HepG2 (cell line): ENCODE measurements around the gene CARS1. TPM values are rescaled to one million over a fixed set of nuclear protein-coding genes. Genes with fewer than 3 reads are reported as not detected.
A peak's percentile ranks its signal among the peaks of the same experiment; 100 is the strongest.

Experiments
- ATAC-seq: fragments of 200-7000 bp; cut with Tn5 transposase; 3 replicates; pipeline ENCODE4 v1.9.1; 2020; ENCODE audit warnings: mild to moderate bottlenecking, moderate library complexity
- BruUV-seq: library from RNA; stranded (reverse); fragments of 400-500 nt; replicated peaks from 2 replicates; lab custom pipeline; 2021; lab: Mats Ljungman, UMichigan
- CTCF ChIA-PET: fragments of 300-600 bp; formaldehyde crosslinking; extraction: SDS; loops from one replicate; lab custom pipeline; 2021; ENCODE audit warnings: low total read pairs, inconsistent platforms, low intra/inter-chr PET ratio; lab: Yijun Ruan, JAX
- POLR2A ChIA-PET: fragments of 350-600 bp; sonication (Branson Sonifier 250); formaldehyde crosslinking; loops from one replicate; lab custom pipeline; 2020; ENCODE audit warnings: antibody characterized with exemption, inconsistent platforms; lab: Yijun Ruan, JAX
- DNase-seq: peaks from one replicate; pipeline ENCODE4 v3.0.0-alpha.2; 2015; ENCODE audit warnings: low spot score
- FAIRE-seq: peaks from 3 replicates; lab custom pipeline; 2011; peaks lifted over from hg19 to GRCh38; lab: Jason Lieb, UNC
- H2AFZ ChIP-seq: one replicate; pipeline ENCODE4 v1.6.1; 2011; ENCODE audit warnings: low read length, inconsistent platforms
- H3K27ac ChIP-seq: fragments of 300-600 bp; 3 replicates; pipeline ENCODE4 v1.8.0; 2011; ENCODE audit warnings: mixed run types, mild to moderate bottlenecking, mixed read lengths, low read length, inconsistent platforms; ENCODE audit not compliant: insufficient read depth; ENCODE audit errors: extremely low read length
- H3K27me3 ChIP-seq, 2 experiments: fragments of 200-600 bp in 1 of 2; 2 replicates in 1 of 2; 3 replicates in 1 of 2; pipeline versions ENCODE4 v1.6.0 to v1.8.0; 2011; ENCODE audit warnings: low read length in 2 of 2, mild to moderate bottlenecking in 2 of 2, moderate library complexity in 2 of 2, inconsistent platforms in 1 of 2; ENCODE audit not compliant: insufficient read depth in 2 of 2, control insufficient read depth in 1 of 2
- H3K36me3 ChIP-seq, 2 experiments: fragments of 200-600 bp in 1 of 2; replicated peaks in 1 of 2; 2 replicates in 1 of 2; 3 replicates in 1 of 2; pipeline versions ENCODE4 v1.5.1 to v1.8.0; 2011; ENCODE audit warnings: low read length in 2 of 2, inconsistent platforms in 1 of 2; ENCODE audit not compliant: insufficient read depth in 2 of 2, control insufficient read depth in 1 of 2
- H3K4me1 ChIP-seq: 2 replicates; pipeline ENCODE4 v1.5.1; 2012; ENCODE audit warnings: low read length, inconsistent platforms; ENCODE audit not compliant: insufficient read depth
- H3K4me2 ChIP-seq: 2 replicates; pipeline ENCODE4 v1.6.0; 2011; ENCODE audit warnings: low read depth, low read length, inconsistent platforms
- H3K4me3 ChIP-seq, 3 experiments: fragments of 200-600 bp in 1 of 3; sonication (generic), shearing (Covaris generic) in 1 of 3; replicated peaks in 1 of 3; 2 replicates each; pipeline ENCODE4 v1.5.1; 2011 to 2016; ENCODE audit warnings: low read length in 3 of 3, inconsistent platforms in 2 of 3, low read depth in 2 of 3, mild to moderate bottlenecking in 2 of 3, control low read depth in 1 of 3, mixed read lengths in 1 of 3; ENCODE audit not compliant: insufficient read depth in 1 of 3
- H3K79me2 ChIP-seq: one replicate; pipeline ENCODE4 v1.6.1; 2011; ENCODE audit warnings: low read length, inconsistent platforms; ENCODE audit not compliant: insufficient read depth
- H3K9ac ChIP-seq: 2 replicates; pipeline ENCODE4 v1.6.0; 2011; ENCODE audit warnings: mild to moderate bottlenecking, low read depth, low read length, inconsistent platforms; ENCODE audit not compliant: insufficient read depth
- H3K9me3 ChIP-seq: 2 replicates; pipeline ENCODE4 v1.5.1; 2012; ENCODE audit warnings: mild to moderate bottlenecking, low read length
- H4K20me1 ChIP-seq: 2 replicates; pipeline ENCODE4 v1.6.0; 2011; ENCODE audit warnings: inconsistent platforms, mild to moderate bottlenecking, low read length, moderate library complexity; ENCODE audit not compliant: insufficient read depth
- ATAD3A ChIP-seq: sonication (generic); formaldehyde crosslinking; IDR thresholded peaks from 2 replicates; pipeline ENCODE4 v1.4.0; 2020; ENCODE audit warnings: missing genetic modification reagents
- ATF2 ChIP-seq: sonication (generic); formaldehyde crosslinking; IDR thresholded peaks from 2 replicates; pipeline ENCODE4 v1.4.0; 2020; ENCODE audit warnings: missing genetic modification reagents
- CCDC6 ChIP-seq: sonication (generic); formaldehyde crosslinking; IDR thresholded peaks from 2 replicates; pipeline ENCODE4 v1.8.1; 2022; ENCODE audit warnings: mild to moderate bottlenecking, missing genetic modification reagents, moderate library complexity
- CSRNP1 ChIP-seq: sonication (generic); formaldehyde crosslinking; IDR thresholded peaks from 2 replicates; pipeline ENCODE4 v1.8.1; 2023; ENCODE audit warnings: mild to moderate bottlenecking, missing genetic modification reagents
- FLYWCH1 ChIP-seq: sonication (generic); formaldehyde crosslinking; IDR thresholded peaks from 2 replicates; pipeline ENCODE4 v1.8.1; 2023; ENCODE audit warnings: mild to moderate bottlenecking, missing genetic modification reagents
- KLF9 ChIP-seq: IDR thresholded peaks from 2 replicates; pipeline ENCODE4 v1.6.1; 2016; ENCODE audit warnings: low read depth
- THAP11 ChIP-seq: IDR thresholded peaks from 2 replicates; pipeline ENCODE4 v1.6.1; 2016; ENCODE audit warnings: missing biosample characterization, missing genetic modification reagents
- THYN1 ChIP-seq: sonication (generic); formaldehyde crosslinking; IDR thresholded peaks from 2 replicates; pipeline ENCODE4 v1.8.1; 2023; ENCODE audit warnings: low read depth, mild to moderate bottlenecking, moderate library complexity, missing genetic modification reagents, borderline replicate concordance
- USF2 ChIP-seq, 2 experiments: sonication (generic) in 1 of 2; formaldehyde crosslinking in 1 of 2; IDR thresholded peaks; 2 replicates each; pipeline versions ENCODE4 v1.5.1 to v1.6.1; 2011 to 2020; ENCODE audit warnings: borderline replicate concordance in 1 of 2, low read depth in 1 of 2, low read length in 1 of 2, mild to moderate bottlenecking in 1 of 2, missing genetic modification reagents in 1 of 2, moderate library complexity in 1 of 2
- ZNF34 ChIP-seq: sonication (generic); formaldehyde crosslinking; IDR thresholded peaks from 2 replicates; pipeline ENCODE4 v1.4.0; 2020; ENCODE audit warnings: mild to moderate bottlenecking, missing genetic modification reagents, borderline replicate concordance
- WGBS: methylation state at CpG from one replicate; pipeline ENCODE4 v1.1.6; 2017; ENCODE audit warnings: low lambda C conversion rate; 5-methylcytosine and 5-hydroxymethylcytosine counted together
- in situ Hi-C: cut with HindIII; loops from 2 replicates; pipeline ENCODE4 v1.10.0; 2017; ENCODE audit warnings: low pct_unique_long_range_greater_than_20kb; ENCODE audit not compliant: extremely low pct_ligation_motif_present
- intact Hi-C: fragments of 100-400 bp; cut with micrococcal nuclease; formaldehyde crosslinking; loops from one replicate; pipeline ENCODE4 v1.10.0; 2022; ENCODE audit not compliant: unreplicated experiment
- polyA plus RNA-seq, 8 experiments: library from polyadenylated mRNA; depleted of rRNA in 3 of 8; stranded (reverse) in 7 of 8; unstranded in 1 of 8; fragments of >200 nt; fragmentation: Illumina TruSeq in 4 of 8; extraction: Trizol in 4 of 8; gene quantifications; 2 replicates each; pipeline versions ENCODE4 v1.2.1 to v1.2.3, GENCODE V29; 2011 to 2016; ENCODE audit warnings: low read depth in 4 of 8, missing spikeins in 1 of 8, mixed read lengths in 1 of 8; ENCODE audit not compliant: insufficient read depth in 1 of 8
- total RNA-seq, 5 experiments: library from RNA; depleted of rRNA; stranded (reverse); fragments of >200 nt; fragmentation: Illumina TruSeq; extraction: Trizol; gene quantifications; 2 replicates each; pipeline ENCODE4 v1.2.3, GENCODE V29; 2016; ENCODE audit warnings: low read depth in 1 of 5

The CARS1 gene
- total and polyA plus RNA-seq, 2 of the 13 experiments (the other 11 are each of a cell fraction or from before 2014, with no cell fraction given), result 33.8 to 47.0 TPM

- H4K20me1 ChIP-seq, result no peaks in the 10 kb centered on the region
- CTCF ChIA-PET, result interaction anchor here (1.7 kb wide), 1 partner anchor 56 kb away, joined by 5 read pairs; no protein-coding TSS in a partner anchor
- no peaks in the 10 kb centered on the region for H3K36me3 ChIP-seq
- peak; percentile 21 for DNase-seq
- no peaks in the 10 kb centered on the region for H3K9me3 ChIP-seq
- H3K27me3 ChIP-seq, result peaks cover 15 to 69% of the 10 kb centered on the region in 2 experiments
- POLR2A ChIA-PET, result no interaction called here
- in situ Hi-C loops, result loop anchor here (5.0 kb wide), 1 partner anchor 51 kb away; no protein-coding TSS in a partner anchor
- BruUV-seq, result no TSS peak
- H2AFZ ChIP-seq, result no peak overlapping the region
- no peaks in the 10 kb centered on the region for H3K79me2 ChIP-seq
- peak overlapping the region; percentile 25; the same call in 1 of the 2 replicates for H3K4me2 ChIP-seq
- no peak overlapping the region for H3K9ac ChIP-seq
- intact Hi-C loops, result loop anchor here (5.0 kb wide), 1 partner anchor 36 kb away; the partner anchor contains the start of gene CARS1
- FAIRE-seq, result no peak
- 12% methylated on average over 14 of the region's 36 CpGs for WGBS
- no peak overlapping the region; a peak in 1 of 6 replicates for H3K4me3 ChIP-seq
- no peak overlapping the region for H3K27ac ChIP-seq
- peak; percentile 19 for ATAC-seq
- peaks cover 15% of the 10 kb centered on the region for H3K4me1 ChIP-seq
- TF ChIP-seq KLF9 (CRISPR knock-in tag), result no peak
- TF ChIP-seq THYN1 (CRISPR knock-in tag), result no peak
- no peak for TF ChIP-seq THAP11 (CRISPR knock-in tag)
- 0 out of 2 replicates have a peak, but pooled peaks have one; percentile 43 for TF ChIP-seq USF2 (IDR thresholded peaks at IDR 0.05; ENCODE audit: low read depth, low read length)
- TF ChIP-seq USF2 (CRISPR knock-in tag; IDR thresholded peaks at IDR 0.05; ENCODE audit: borderline replicate concordance), result peak; percentile 44; the same call in 1 of the 2 replicates
- TF ChIP-seq CCDC6 (CRISPR knock-in tag), result no peak
- TF ChIP-seq FLYWCH1 (CRISPR knock-in tag), result no peak
- no peak for TF ChIP-seq ZNF34 (CRISPR knock-in tag)
- no peak for TF ChIP-seq CSRNP1
- TF ChIP-seq ATF2 (CRISPR knock-in tag), result no peak
- TF ChIP-seq ATAD3A (CRISPR knock-in tag), result no peak
Measured at GRCh38 chr11:3093281-3094191, 36.3 kb upstream of the CARS1 start.
